Measurements from ENCODE around the gene GLT6D1.

GRCh38 chr9:135655317-135655716 is 16.0 kb upstream of the GLT6D1 start:
- no peak for TF ChIP-seq CTCF (IDR thresholded peaks at IDR 0.05; ENCODE audit: insufficient read depth, low read length)
- no peak for TF ChIP-seq POLR2AphosphoS5 (IDR thresholded peaks at IDR 0.05; ENCODE audit: low read depth)
- no peak for TF ChIP-seq SPI1 (IDR thresholded peaks at IDR 0.05; ENCODE audit: borderline replicate concordance, low read depth)
- no peak for TF ChIP-seq REST (IDR thresholded peaks at IDR 0.05; ENCODE audit: insufficient replicate concordance, low read depth)
